ENCODE results near the gene UNKL. TPM values are rescaled to one million over a fixed set of nuclear protein-coding genes. Genes with fewer than 3 reads are reported as not detected.

UNKL gene
- total RNA-seq, 4 donors from 2014 or later = 15.2 to 86.4 (median 24.2) TPM

GRCh38 chr16:1349951-1350350, 64.6 kb downstream of the UNKL start:
- intact Hi-C loops (cut with DNase I; ENCODE audit: low total_unique reads) = no loop called here
- 92% methylated on average over 17 of the region's 17 CpGs; no CpG with 5 or more reads in 1 of the 2 donors for WGBS, 2 donors (ENCODE audit: low coverage in 1 of 2)

GRCh38 chr16:1349351-1349750, 65.2 kb downstream of the UNKL start:
- intact Hi-C loops (cut with DNase I; ENCODE audit: low total_unique reads) (no loop called here), in situ Hi-C loops (cut with MboI; ENCODE audit: low pct_ligation_motif_present in 1 of 4, low pct_unique_long_range_greater_than_20kb in 1 of 4, low sequenced_read_pairs in 3 of 4) (no loop called here)
- H3K4me1 ChIP-seq = peaks cover 12 to 29% (median 27%) of the 10 kb centered on the region in 4 donors
- H3K27ac ChIP-seq = no peak overlapping the region
- H3K36me3 ChIP-seq = no peaks in the 10 kb centered on the region
- TF ChIP-seq CTCF (IDR thresholded peaks at IDR 0.05) = no peak
- no peak for TF ChIP-seq POLR2AphosphoS5 (IDR thresholded peaks at IDR 0.05)
- no peak for TF ChIP-seq EP300 (IDR thresholded peaks at IDR 0.05; ENCODE audit: low read depth)
- no peak for TF ChIP-seq POLR2A (IDR thresholded peaks at IDR 0.05)
- WGBS, 2 donors (ENCODE audit: low coverage in 1 of 2) = 82 to 92% methylated on average over 5 to 16 of the region's 16 CpGs
- no peaks in the 10 kb centered on the region for H3K9me3 ChIP-seq
- no peak overlapping the region for H3K4me3 ChIP-seq
- no peak for DNase-seq
- H3K27me3 ChIP-seq = no peaks in the 10 kb centered on the region

More at GRCh38 chr16:1349951-1350350, 64.6 kb downstream of the UNKL start:
- no peak overlapping the region for H3K27ac ChIP-seq
- no peaks in the 10 kb centered on the region for H3K9me3 ChIP-seq
- in situ Hi-C loops (cut with MboI; ENCODE audit: low pct_ligation_motif_present in 1 of 4, low pct_unique_long_range_greater_than_20kb in 1 of 4, low sequenced_read_pairs in 3 of 4) = no loop called here
- no peaks in the 10 kb centered on the region for H3K36me3 ChIP-seq
- no peak overlapping the region for H3K4me3 ChIP-seq
- TF ChIP-seq EP300 (IDR thresholded peaks at IDR 0.05; ENCODE audit: low read depth) (no peak), CTCF (IDR thresholded peaks at IDR 0.05) (no peak), POLR2AphosphoS5 (IDR thresholded peaks at IDR 0.05) (no peak), POLR2A (IDR thresholded peaks at IDR 0.05) (no peak)
- H3K27me3 ChIP-seq = no peaks in the 10 kb centered on the region
- no peak for DNase-seq
- H3K4me1 ChIP-seq = peaks cover 12 to 29% (median 27%) of the 10 kb centered on the region in 4 donors

GRCh38 chr16:1348926-1349325, 65.6 kb downstream of the UNKL start:
- intact Hi-C loops (cut with DNase I; ENCODE audit: low total_unique reads) = no loop called here
- DNase-seq = no peak
- WGBS, 2 donors (ENCODE audit: low coverage in 1 of 2) = 83% methylated on average over 14 of the region's 14 CpGs; no CpG with 5 or more reads in 1 of the 2 donors
- Histone ChIP-seq H3K36me3 (no peaks in the 10 kb centered on the region), H3K9me3 (no peaks in the 10 kb centered on the region), H3K27ac (no peak overlapping the region), H3K4me1 (peaks cover 12 to 33% (median 27%) of the 10 kb centered on the region in 4 donors), H3K4me3 (no peak overlapping the region), H3K27me3 (no peaks in the 10 kb centered on the region)
- in situ Hi-C loops (cut with MboI; ENCODE audit: low pct_ligation_motif_present in 1 of 4, low pct_unique_long_range_greater_than_20kb in 1 of 4, low sequenced_read_pairs in 3 of 4) = no loop called here
- no peak for TF ChIP-seq POLR2AphosphoS5 (IDR thresholded peaks at IDR 0.05)

GRCh38 chr16:1348441-1348840, 66.1 kb downstream of the UNKL start:
- WGBS, 2 donors (ENCODE audit: low coverage in 1 of 2) = 97% methylated on average over 13 of the region's 15 CpGs; no CpG with 5 or more reads in 1 of the 2 donors
- no peaks in the 10 kb centered on the region for H3K36me3 ChIP-seq
- H3K4me1 ChIP-seq = peaks cover 12 to 31% (median 26%) of the 10 kb centered on the region in 4 donors
- DNase-seq = no peak
- H3K4me3 ChIP-seq = no peak overlapping the region
- H3K27ac ChIP-seq = no peak overlapping the region
- no peaks in the 10 kb centered on the region for H3K27me3 ChIP-seq
- TF ChIP-seq CTCF (IDR thresholded peaks at IDR 0.05) (no peak), POLR2A (IDR thresholded peaks at IDR 0.05) (no peak), POLR2AphosphoS5 (IDR thresholded peaks at IDR 0.05) (no peak), EP300 (IDR thresholded peaks at IDR 0.05; ENCODE audit: low read depth) (no peak)
- in situ Hi-C loops (cut with MboI; ENCODE audit: low pct_ligation_motif_present in 1 of 4, low pct_unique_long_range_greater_than_20kb in 1 of 4, low sequenced_read_pairs in 3 of 4) (no loop called here), intact Hi-C loops (cut with DNase I; ENCODE audit: low total_unique reads) (no loop called here)
- H3K9me3 ChIP-seq = no peaks in the 10 kb centered on the region

- intact Hi-C loops (cut with DNase I; ENCODE audit: low total_unique reads) = no loop called here
- H3K9me3 ChIP-seq = no peaks in the 10 kb centered on the region
- TF ChIP-seq POLR2A (IDR thresholded peaks at IDR 0.05) (no peak), EP300 (IDR thresholded peaks at IDR 0.05; ENCODE audit: low read depth) (no peak), CTCF (IDR thresholded peaks at IDR 0.05) (no peak), POLR2AphosphoS5 (IDR thresholded peaks at IDR 0.05) (no peak)
- no peaks in the 10 kb centered on the region for H3K27me3 ChIP-seq
- H3K4me1 ChIP-seq = peaks cover 12 to 28% (median 24%) of the 10 kb centered on the region in 4 donors
- no peak overlapping the region for H3K4me3 ChIP-seq
- no peak overlapping the region for H3K27ac ChIP-seq
- DNase-seq = no peak
- WGBS, 2 donors (ENCODE audit: low coverage in 1 of 2) = 93% methylated on average over 29 of the region's 29 CpGs; no CpG with 5 or more reads in 1 of the 2 donors
- H3K36me3 ChIP-seq = no peaks in the 10 kb centered on the region
- in situ Hi-C loops (cut with MboI; ENCODE audit: low pct_ligation_motif_present in 1 of 4, low pct_unique_long_range_greater_than_20kb in 1 of 4, low sequenced_read_pairs in 3 of 4) = no loop called here
Observed at GRCh38 chr16:1347962-1348361, 66.5 kb downstream of the UNKL start.
